Measurements from ENCODE around the gene POLD4.

Gene POLD4

GRCh38 chr11:67314218-67314617 is 39.1 kb downstream of the POLD4 start:
- DNase-seq: no peak

DNA sequence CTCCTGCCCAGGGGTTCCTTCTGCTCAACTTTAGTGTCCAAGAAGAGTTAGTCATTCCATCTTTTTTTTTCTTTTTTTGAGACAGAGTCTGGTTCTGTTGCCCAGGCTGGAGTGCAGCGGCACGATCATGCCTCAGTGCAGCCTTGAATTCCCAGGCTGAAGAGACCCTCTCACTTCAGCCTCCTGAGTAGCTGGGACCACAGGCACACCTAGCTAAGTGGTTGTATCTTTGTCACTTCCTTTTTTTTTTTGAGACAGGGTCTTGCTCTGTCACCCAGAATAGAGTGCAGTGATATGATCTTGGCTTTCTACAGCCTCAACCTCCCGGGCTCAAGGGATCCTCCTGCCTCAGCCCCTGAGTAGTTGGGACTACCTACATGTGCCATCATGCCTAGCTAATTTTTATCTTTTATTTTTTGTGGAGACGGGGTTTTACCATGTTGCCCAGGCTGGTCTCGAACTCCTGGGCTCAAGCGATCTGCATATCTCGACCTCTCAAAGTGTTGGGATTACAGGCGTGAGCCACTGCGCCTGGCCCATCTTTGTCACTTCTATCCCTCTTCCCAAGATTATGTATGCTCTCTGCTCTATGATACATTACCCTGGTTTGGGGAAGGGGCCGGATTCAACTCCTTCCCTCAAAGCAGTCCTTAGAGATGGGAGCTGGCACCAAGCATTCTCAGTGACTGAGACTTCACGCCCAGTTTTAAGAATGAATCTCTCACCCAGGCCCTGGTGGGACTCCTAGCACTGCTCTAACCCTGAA is 40.0 kb downstream of the POLD4 start:
- no peak for DNase-seq

DNA sequence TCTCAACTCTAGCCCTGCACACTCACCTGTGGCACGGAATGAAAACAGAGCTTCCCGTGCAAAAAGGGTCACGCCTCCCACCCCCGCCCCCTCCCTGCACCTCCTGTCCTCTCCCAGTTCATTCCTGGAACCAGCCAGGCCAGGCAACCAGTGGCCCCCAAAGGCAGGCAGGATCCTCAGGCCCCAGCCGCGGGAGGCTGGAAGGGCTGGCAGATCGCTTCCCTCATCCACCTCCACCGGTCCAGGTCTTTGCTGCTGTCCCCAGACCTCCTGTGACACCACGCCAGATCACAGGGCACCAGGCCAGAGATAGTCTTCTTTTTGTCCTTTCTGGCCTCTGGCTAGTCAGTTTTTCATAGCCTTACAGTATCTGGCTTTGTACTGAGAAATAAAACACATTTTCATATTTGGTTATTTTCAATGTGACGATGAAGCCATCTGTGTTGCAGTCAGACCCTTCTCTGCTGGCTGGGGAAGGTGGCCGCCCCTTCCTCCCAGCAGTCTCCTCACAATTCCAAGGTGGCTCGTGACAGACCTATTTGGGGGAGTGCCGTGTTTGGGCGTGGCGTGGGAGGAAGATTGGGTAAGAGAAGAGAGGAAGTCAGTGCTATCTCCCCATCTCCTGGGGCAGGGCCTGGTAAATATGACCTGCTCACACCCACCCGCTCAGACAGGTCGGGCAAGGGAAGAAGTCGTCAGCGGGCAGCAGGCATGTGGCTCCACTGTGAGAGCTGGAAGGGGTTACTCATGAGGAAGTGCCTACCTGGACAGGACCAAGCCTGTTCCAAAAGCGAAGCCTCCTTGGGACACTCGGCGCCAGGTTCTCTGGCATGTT is 40.9 kb downstream of the POLD4 start:
- peak in 4 of 6 experiments; percentile 17 to 26 (median 18) for DNase-seq

DNA sequence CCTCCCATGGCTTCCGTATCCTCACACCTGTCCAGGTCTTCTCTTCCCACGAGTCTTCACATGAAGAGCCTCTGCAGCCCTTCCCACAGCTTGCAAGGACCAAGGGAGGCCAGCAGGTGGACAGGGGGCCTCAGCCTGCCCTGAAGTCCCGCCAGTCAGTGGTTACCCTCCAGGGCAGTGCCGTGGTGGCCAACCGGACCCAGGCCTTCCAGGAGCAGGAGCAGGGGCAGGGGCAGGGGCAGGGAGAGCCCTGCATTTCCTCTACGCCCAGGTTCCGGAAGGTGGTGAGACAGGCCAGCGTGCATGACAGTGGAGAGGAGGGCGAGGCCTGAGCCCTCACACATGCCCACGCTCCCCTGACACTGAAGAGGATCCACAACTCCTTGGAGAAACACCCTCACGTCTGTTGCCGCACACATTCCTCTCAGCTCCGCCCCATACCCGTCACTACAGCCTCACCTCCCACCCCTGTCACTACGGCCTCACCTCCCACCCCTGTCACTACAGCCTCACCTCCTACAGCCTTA is 41.7 kb downstream of the POLD4 start:
- DNase-seq: no peak

GRCh38 chr11:67311051-67311555 is 42.2 kb downstream of the POLD4 start:
- DNase-seq: no peak

DNA sequence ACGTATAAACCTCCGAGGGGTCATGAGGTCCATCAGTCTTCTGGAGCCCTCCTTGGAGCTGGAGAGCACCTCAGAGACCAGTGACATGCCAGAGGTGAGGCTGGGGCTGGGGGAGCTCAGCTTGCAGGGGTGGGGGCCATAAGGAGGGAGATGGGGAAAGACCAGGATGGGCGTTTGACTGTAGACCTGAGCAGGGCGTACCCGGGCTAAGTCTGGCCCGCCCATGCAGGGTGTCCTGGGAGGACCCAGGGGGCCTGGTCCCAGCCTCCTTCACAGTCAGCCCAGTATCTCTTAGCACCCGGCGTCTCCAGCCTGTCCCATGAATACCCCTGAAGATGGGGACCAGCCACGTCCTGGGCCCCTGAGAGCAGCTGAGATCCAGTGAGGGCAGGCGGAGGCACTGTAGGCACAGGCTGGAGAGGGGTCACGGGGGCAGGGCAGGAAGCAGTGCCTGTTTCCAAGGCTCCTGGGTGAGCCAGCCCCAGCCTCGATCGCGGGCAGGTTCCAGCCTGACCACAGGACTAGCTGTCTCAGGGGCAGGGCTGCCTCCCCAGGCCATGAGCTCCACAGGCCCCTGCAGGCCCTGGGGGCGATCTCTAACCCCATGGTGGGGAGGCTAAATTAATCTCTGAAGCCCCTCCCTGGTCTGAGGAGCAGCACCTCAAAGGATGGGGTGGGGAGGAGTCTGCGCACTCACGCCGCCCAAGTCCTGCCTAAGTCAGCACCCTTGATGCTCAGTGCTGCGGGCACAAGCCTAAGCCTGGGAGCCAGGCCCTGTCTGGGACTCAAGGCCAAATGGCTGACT is 42.9 kb downstream of the POLD4 start:
- DNase-seq: no peak

GRCh38 chr11:67309661-67310061 is 43.7 kb downstream of the POLD4 start:
- DNase-seq: no peak

- no peak for DNase-seq
Observed at GRCh38 chr11:67309166-67309565, 44.2 kb downstream of the POLD4 start.

GRCh38 chr11:67308031-67308866 is 45.1 kb downstream of the POLD4 start:
- no peak for DNase-seq

DNA sequence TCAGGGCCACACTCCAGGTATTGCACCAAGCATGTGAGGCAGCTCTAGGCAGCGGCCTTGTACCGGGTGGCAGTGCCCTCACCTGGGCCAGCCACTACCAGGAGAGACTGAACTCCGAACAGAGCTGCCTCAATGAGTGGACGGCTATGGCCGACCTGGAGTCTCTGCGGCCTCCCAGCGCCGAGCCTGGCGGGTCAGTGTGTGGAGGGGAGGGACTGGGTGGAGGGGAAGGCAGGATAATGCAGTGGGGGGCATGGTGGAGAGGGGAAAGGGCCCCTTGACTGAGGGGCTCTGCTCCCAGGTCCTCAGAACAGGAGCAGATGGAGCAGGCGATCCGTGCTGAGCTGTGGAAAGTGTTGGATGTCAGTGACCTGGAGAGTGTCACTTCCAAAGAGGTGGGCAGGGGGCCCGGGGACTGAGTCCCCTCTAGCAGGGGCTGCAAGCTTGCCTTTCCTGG is 45.8 kb downstream of the POLD4 start:
- DNase-seq: no peak

DNA sequence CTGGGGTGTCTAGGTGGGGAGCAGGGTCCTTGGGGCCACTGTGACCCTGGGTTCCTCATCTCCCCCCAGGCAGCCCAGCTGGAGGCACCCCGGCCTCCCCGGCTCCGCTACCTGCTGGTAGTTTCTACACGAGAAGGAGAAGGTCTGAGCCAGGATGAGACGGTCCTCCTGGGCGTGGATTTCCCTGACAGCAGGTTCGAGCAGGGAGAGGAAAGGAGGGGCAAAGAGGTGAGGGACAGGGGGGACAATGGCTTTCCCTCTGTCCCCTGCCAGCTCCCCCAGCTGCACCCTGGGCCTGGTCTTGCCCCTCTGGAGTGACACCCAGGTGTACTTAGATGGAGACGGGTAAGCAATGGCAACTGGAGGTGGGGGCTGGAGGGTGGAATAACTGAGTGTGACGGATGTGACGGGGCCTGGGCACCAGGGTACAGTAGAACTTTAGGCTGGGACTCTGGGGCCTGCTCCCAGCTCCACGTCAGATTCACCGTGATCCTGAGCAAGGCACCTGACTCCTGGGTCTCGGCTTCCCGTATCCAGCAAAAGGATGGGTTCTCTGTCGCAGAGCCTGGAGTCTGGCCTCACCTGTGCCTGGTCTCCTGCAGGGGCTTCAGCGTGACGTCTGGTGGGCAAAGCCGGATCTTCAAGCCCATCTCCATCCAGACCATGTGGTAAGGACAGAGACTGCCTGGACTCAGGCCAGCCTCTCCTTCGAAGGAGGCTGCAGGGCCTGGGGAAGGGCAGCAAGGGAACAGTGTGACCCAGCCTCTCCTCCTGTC is 46.4 kb downstream of the POLD4 start:
- no peak for DNase-seq

- no peak for DNase-seq
Observed at GRCh38 chr11:67304511-67305113, 48.7 kb downstream of the POLD4 start.

- peak in 2 of 6 experiments; percentile 30 to 33 for DNase-seq
Observed at GRCh38 chr11:67303835-67304411, 49.4 kb downstream of the POLD4 start.

GRCh38 chr11:67303132-67303834 is 50.1 kb downstream of the POLD4 start, which contains the start of gene SSH3:
Gene SSH3 (plus strand): TSS chr11:67303530. CDS start chr11:67303626, 96 bp downstream.
- peak in 2 of 6 experiments; percentile 31 for DNase-seq

GRCh38 chr11:67302571-67303131 is 50.7 kb downstream of the POLD4 start:
- no peak for DNase-seq

DNA sequence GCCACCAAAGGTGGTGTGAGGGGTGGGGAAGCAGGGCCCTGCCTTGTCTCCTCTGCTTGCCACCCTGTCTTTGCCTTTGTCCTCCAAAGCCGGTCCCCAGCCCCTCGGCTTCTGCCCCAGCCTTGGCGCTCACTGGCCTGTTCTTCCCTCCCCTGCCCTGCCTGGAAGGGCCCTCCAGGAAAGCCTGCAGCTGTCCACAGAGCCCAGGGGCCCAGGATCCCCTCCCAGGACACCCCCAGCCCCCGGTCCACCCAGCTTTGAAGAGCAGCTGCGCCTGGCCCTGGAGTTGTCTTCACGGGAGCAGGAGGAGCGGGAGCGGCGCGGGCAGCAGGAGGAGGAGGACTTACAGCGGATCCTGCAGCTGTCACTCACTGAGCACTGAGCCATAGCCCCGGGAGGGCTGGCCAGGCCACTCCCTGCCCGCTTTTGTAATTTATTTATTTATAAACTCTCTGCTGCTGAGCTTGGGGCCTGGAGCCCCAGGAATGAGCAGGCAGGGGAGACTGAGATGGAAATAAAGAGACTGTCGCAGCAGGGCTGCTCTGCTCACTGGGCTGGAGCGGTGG is 51.3 kb downstream of the POLD4 start:
- no peak for DNase-seq

- DNase-seq: no peak
Observed at GRCh38 chr11:67301313-67301921, 51.9 kb downstream of the POLD4 start.

Measured in stimulated activated naive CD4-positive, alpha-beta T cell (primary cell).